ENCODE data around the gene TBC1D24. TPM values are rescaled to one million over a fixed set of nuclear protein-coding genes. Genes with fewer than 3 reads are reported as not detected.

TBC1D24 gene
- total and polyA plus RNA-seq, 9 of the 15 experiments (the other 6 are each of a cell fraction or from before 2014, with no cell fraction given), result 1.7 to 22.6 (median 7.2) TPM

- TF ChIP-seq, protein P1, sequence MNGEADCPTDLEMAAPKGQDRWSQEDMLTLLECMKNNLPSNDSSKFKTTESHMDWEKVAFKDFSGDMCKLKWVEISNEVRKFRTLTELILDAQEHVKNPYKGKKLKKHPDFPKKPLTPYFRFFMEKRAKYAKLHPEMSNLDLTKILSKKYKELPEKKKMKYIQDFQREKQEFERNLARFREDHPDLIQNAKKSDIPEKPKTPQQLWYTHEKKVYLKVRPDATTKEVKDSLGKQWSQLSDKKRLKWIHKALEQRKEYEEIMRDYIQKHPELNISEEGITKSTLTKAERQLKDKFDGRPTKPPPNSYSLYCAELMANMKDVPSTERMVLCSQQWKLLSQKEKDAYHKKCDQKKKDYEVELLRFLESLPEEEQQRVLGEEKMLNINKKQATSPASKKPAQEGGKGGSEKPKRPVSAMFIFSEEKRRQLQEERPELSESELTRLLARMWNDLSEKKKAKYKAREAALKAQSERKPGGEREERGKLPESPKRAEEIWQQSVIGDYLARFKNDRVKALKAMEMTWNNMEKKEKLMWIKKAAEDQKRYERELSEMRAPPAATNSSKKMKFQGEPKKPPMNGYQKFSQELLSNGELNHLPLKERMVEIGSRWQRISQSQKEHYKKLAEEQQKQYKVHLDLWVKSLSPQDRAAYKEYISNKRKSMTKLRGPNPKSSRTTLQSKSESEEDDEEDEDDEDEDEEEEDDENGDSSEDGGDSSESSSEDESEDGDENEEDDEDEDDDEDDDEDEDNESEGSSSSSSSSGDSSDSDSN (IDR thresholded peaks at IDR 0.05; ENCODE audit: borderline replicate concordance in 1 of 2, low read depth in 2 of 2, low read length in 2 of 2), result no peak
- no peak for TF ChIP-seq DNMT1 (IDR thresholded peaks at IDR 0.05)
- no peak for TF ChIP-seq CSDE1 (IDR thresholded peaks at IDR 0.05)
- no peak for TF ChIP-seq ERF (CRISPR knock-in tag; IDR thresholded peaks at IDR 0.05)
- no peak for TF ChIP-seq HINFP (tag; conservative IDR thresholded peaks at IDR 0.05; ENCODE audit: low read depth)
- no peak for TF ChIP-seq PTTG1 (tag; IDR thresholded peaks at IDR 0.05; ENCODE audit: low read depth)
- TF ChIP-seq RB1 (IDR thresholded peaks at IDR 0.05; ENCODE audit: low read depth), result peak; percentile 53; the same call in 1 of the 2 replicates
- no peak for TF ChIP-seq SFPQ (IDR thresholded peaks at IDR 0.05; ENCODE audit: low read depth, low read length)
- TF ChIP-seq ESRRB (CRISPR knock-in tag; IDR thresholded peaks at IDR 0.05; ENCODE audit: borderline replicate concordance), result no peak
- TF ChIP-seq L3MBTL2 (IDR thresholded peaks at IDR 0.05), result peak; percentile 58; the same call in 1 of the 2 replicates
- no peak for TF ChIP-seq NR4A1 (CRISPR knock-in tag; IDR thresholded peaks at IDR 0.05)
- 0 out of 2 replicates have a peak, but pooled peaks have one; percentile 36 for TF ChIP-seq NR4A1 (tag; IDR thresholded peaks at IDR 0.05)
- TF ChIP-seq CTBP1 (IDR thresholded peaks at IDR 0.05; ENCODE audit: borderline replicate concordance), result peak; percentile 81
- peak; percentile 51; the same call in 1 of the 2 replicates for TF ChIP-seq NR2C2 (CRISPR knock-in tag; IDR thresholded peaks at IDR 0.05)
- TF ChIP-seq NR2C2 (tag; IDR thresholded peaks at IDR 0.05), result peak; percentile 92
- TF ChIP-seq ESRRA (IDR thresholded peaks at IDR 0.05; ENCODE audit: borderline replicate concordance, low read depth), result peak; percentile 28; the same call in 1 of the 2 replicates
- peak; percentile 59; the same call in 1 of the 2 replicates for TF ChIP-seq ATF7 (IDR thresholded peaks at IDR 0.05)
- peak; percentile 50 to 66 (median 56) for TF ChIP-seq CTCF (IDR thresholded peaks at IDR 0.05 in 2 of 3, conservative IDR thresholded peaks at IDR 0.05 in 1 of 3; ENCODE audit: insufficient read depth in 2 of 3, low read depth in 1 of 3, low read length in 3 of 3)
- peak; percentile 56 to 66 for TF ChIP-seq NRF1 (conservative IDR thresholded peaks at IDR 0.05 in 1 of 2, IDR thresholded peaks at IDR 0.05 in 1 of 2)
- TF ChIP-seq WHSC1 (IDR thresholded peaks at IDR 0.05; ENCODE audit: low read length), result no peak
These were observed 22.2 kb downstream of the TBC1D24 start (continued) for GRCh38 chr16:2497116-2497630.
